Measurements from ENCODE around the gene ACSL6. TPM values are rescaled to one million over a fixed set of nuclear protein-coding genes. Genes with fewer than 3 reads are reported as not detected.
A peak's percentile ranks its signal among the peaks of the same experiment; 100 is the strongest.

ACSL6 gene
- total RNA-seq, 1 donor: not detected

DNA sequence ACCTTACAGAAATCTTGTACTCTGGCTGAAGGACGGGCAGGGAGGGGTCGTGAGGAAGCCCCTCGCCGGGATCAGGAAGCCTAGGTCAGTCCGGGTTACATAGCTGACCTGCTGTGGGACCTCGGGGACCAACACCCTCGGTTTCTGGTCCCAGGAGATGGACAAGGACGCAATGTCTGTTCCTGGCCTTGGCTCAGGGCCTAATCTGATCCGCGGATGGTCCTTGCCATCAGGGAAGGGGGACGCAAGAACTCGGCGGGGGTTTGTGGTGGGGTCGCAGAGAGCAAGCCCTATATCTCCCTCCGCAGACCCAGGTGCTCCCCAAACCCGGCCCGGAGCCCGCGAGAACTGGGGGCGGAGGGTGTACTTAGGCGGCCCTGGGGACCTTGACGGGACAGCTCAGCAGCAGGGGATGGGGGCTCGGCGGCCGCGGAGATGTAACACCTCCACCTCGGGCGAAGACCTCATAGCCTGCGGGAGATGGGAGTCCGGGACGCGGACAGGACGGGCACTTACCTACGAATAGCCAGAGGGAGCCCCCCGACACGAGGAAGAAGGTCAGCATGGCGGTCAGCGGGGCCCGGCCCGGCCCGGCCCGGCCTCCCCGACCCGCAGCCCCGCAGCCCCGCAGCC lies 353 bp downstream of the ACSL6 start:
- TF ChIP-seq, protein P1, sequence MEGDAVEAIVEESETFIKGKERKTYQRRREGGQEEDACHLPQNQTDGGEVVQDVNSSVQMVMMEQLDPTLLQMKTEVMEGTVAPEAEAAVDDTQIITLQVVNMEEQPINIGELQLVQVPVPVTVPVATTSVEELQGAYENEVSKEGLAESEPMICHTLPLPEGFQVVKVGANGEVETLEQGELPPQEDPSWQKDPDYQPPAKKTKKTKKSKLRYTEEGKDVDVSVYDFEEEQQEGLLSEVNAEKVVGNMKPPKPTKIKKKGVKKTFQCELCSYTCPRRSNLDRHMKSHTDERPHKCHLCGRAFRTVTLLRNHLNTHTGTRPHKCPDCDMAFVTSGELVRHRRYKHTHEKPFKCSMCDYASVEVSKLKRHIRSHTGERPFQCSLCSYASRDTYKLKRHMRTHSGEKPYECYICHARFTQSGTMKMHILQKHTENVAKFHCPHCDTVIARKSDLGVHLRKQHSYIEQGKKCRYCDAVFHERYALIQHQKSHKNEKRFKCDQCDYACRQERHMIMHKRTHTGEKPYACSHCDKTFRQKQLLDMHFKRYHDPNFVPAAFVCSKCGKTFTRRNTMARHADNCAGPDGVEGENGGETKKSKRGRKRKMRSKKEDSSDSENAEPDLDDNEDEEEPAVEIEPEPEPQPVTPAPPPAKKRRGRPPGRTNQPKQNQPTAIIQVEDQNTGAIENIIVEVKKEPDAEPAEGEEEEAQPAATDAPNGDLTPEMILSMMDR (IDR thresholded peaks at IDR 0.05; ENCODE audit: insufficient read depth, low read length): no peak
- no peak for DNase-seq (ENCODE audit: low read depth)

DNA sequence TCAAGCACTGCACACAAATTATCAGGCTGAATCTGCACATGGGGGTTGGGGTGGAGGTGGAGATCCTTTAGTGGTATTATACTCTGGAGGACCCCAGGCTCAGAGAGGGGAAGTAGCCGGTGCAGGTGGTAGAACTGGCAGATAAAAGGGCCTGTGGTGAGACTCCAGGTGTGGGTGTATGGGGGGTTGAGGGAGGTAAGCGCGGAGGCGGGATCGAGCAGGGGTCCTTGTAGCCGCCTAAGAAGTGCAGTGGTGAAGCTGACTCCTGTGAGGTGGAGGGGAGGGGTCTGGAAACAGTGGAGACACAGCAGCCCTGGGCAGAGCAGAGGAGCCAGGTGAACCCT lies 841 bp downstream of the ACSL6 start:
- TF ChIP-seq, protein P1 (IDR thresholded peaks at IDR 0.05; ENCODE audit: insufficient read depth, low read length): no peak
- no peak for DNase-seq (ENCODE audit: low read depth)
- no peak overlapping the region for H3K4me3 ChIP-seq (ENCODE audit: low read depth, low read length)

More for the DNA sequence above, 353 bp downstream of the ACSL6 start:
- peak overlapping the region; percentile 58 for H3K4me3 ChIP-seq (ENCODE audit: low read depth, low read length)

DNA sequence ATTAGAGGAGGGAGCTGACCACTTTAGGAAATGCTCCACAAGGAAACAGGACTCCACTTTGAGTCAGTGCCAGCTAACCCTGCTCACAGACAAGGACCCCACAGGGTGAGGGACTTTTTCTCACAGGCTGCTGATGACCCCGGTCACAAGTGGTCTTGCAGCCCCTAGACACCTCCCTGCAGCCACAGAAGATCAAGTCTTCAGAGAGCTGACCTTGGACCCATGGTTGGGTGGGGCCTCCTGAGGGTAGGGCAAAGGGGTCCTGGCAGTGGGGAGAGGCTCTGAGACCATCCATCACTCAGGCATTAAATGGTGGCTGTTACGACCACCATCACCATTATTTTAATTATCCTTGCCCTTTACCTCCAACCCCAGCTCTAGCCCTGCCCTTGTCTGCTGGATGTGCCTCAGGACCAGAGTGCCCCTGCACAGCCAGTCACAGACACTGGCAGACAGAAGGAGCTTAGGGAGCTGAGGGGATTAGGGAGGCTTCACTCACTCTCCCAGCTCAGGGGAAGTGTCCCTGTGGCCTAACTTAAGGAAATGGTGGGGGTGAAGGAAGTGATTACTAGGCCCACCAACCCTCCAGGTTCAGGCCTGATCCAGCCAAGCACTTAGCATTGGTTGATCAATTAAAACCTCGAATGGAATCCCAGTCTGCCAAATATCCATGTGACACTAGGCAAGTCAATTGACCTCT lies 1.6 kb downstream of the ACSL6 start:
- DNase-seq (ENCODE audit: low read depth): no peak
- H3K4me3 ChIP-seq (ENCODE audit: low read depth, low read length): no peak overlapping the region
- TF ChIP-seq, protein P1 (IDR thresholded peaks at IDR 0.05; ENCODE audit: insufficient read depth, low read length): no peak

DNA sequence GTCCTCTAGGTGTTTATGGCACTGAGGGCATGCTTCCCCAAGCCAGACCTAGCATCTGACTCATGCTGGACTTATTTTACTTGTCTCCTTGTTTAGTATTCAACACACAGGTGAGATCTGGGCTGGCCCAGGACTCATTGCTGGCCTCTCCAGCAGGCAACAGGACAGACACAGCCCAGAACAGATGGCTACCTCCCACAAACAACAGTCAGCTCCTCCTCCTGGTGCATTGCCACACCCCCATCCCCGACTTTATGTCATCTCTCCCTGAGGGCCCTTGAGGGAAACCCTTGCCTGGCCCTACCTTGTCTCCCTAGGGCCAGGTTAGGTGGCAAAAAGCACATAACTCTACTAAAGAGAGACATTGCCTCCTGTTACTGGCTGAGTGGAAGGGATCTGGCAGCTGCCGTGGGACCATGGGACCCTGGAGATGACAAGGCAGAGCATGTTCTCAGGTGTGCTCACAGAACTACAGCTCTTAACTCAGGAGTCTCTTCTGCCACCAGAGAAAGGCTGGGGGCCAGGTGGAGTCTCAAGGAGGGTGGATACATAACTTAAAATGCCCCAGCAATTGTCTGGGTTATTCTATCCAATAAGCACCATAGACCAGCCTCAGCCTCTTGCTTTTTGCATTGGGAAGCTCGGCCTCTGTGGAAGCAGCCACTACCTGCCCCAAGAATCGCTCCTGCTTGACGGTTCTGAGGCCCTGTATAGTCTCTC lies 2.3 kb downstream of the ACSL6 start:
- TF ChIP-seq, protein P1 (IDR thresholded peaks at IDR 0.05; ENCODE audit: insufficient read depth, low read length): no peak
- no peak for DNase-seq (ENCODE audit: low read depth)

DNA sequence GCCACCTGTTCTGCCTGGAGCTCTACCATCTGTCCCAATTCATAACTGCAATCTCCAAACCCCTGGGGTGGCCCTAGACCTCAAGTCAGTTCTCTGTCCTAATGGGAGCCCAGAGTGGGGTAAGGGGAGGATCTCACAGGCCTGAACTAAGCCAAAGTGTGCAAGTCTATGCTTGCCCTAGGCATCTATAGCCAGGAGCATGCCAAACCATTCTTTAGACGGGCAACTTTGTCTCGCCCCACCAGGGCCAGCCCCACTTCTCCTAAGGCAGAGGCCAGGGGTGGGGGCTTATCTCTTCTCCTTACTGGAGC lies 3.3 kb downstream of the ACSL6 start:
- TF ChIP-seq, protein P1 (IDR thresholded peaks at IDR 0.05; ENCODE audit: insufficient read depth, low read length): no peak
- no peak overlapping the region for H3K4me3 ChIP-seq (ENCODE audit: low read depth, low read length)
- DNase-seq (ENCODE audit: low read depth): no peak

More for the DNA sequence above, 2.3 kb downstream of the ACSL6 start:
- no peak overlapping the region for H3K4me3 ChIP-seq (ENCODE audit: low read depth, low read length)

DNA sequence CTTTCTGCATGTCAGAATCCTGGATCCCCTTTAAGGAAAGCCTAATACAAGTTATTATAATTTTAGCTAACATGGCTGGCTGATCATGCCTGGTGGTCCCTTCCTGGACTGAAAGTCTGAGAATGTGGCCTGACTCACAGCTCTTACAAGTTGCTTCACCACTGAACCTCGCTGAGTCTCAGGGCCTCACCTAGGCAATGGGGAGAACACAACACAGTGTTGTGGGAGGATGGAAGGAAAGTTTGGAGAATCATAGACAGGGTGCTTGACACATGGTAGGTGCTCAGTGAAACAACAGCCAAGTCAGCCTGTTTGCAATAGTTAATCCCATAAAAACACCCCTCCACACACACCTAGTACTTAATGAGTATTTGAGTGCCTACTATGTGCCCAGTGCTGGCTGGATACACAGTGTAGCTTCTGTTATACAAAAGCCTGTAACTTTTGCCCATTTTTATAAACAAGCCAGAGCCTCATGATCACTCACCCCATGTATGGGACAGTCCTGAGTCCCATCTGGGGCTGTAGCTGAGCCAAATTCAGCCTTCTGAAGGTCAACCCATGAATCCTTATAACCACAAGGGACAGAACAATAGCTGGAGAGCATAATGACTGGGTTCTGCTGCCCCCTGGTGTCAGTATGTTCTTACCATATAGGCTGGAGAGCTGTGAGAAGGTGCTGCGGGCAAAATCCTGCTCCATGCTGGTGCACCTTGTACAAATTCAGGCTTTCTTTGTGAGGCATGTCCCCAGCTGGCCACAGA lies 3.9 kb downstream of the ACSL6 start:
- H3K4me3 ChIP-seq (ENCODE audit: low read depth, low read length): no peak overlapping the region
- TF ChIP-seq, protein P1 (IDR thresholded peaks at IDR 0.05; ENCODE audit: insufficient read depth, low read length): peak; percentile 74
- DNase-seq (ENCODE audit: low read depth): peak; percentile 85

Data from fibroblast of the aortic adventitia (primary cell).